HG02870 (cell line): Measurements from ENCODE around the gene AMFR.
"Not testable (repeated sequence)": the region's sequence is repeated elsewhere in the genome, so short reads cannot be mapped to it uniquely, and the experiment has no call there.

ENCODE experiments used
- ATAC-seq: cut with Tn5 transposase; IDR thresholded peaks from one replicate; pipeline ENCODE4 v1.9.1; 2021; ENCODE audit warnings: mild to moderate bottlenecking, moderate library complexity; ENCODE audit not compliant: unreplicated experiment

AMFR gene

DNA sequence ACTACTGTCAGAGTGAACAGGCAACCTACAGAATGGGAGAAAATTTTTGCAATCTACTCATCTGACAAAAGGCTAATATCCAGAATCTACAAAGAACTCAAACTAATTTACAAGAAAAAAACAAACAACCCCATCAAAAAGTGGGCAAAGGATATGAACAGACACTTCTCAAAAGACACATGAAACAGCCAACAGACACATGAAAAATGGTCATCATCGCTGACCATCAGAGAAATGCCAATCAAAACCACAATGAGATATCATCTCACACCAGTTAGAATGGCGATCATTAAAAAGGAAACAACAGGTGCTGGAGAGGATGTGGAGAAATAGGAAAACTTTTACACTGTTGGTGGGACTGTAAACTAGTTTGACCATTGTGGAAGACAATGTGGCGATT lies 28.6 kb downstream of the AMFR start:
- ATAC-seq = not testable (repeated sequence)

DNA sequence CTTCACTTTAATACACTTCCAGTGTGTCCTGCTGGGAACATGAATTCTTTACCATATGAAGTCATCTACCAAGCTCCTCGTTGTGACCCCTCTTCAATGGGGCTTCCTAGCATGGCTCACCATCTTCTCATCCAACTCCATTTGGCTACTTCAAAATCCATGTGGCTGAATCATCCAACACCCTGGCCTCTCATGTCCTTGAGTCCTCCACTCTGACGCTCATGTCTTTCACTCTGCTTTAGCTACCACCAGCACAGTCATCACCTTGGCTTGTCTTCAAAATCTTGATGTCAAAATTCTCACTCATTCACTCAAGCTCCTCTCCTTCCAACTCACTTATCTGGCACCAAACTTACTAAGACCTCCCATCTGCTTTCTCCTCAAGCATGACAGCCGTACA lies 35.8 kb downstream of the AMFR start:
- ATAC-seq = no peak

DNA sequence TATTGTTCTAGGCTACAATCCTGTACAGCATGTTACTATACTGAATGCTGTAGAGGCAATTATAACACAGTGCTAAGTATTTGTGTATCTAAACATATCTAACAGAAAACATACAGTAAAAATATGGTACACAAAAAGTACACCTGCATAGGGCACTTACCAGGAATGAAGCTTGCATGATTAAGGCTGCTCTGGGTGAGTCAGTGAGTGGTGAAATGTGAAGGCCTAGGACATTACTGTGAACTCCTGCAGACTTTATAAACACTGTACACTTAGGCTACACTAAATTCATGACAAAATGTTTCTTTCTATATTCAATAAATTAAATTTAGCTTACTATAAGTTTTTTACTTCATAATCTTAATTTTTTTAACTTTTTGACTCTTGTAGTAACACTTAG lies 37.1 kb downstream of the AMFR start:
- no peak for ATAC-seq

DNA sequence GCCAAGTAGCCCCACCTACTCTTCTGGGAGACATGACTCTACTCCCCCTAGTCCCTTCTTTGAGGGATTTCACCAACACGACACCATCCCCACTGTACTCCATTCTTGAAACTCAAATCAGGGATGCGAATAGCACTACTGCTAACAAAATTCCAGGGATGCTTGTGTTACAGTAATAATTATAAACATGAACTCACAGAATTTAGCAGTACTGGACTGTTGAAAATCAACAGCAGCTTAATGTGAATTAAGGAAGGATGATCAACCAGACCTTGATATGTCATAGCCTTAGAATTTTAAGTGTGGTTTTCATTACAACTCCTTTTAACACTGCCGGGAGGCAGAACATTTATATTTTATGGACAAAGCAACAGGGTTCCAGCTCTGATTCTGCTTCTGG lies 37.9 kb downstream of the AMFR start:
- ATAC-seq = no peak

DNA sequence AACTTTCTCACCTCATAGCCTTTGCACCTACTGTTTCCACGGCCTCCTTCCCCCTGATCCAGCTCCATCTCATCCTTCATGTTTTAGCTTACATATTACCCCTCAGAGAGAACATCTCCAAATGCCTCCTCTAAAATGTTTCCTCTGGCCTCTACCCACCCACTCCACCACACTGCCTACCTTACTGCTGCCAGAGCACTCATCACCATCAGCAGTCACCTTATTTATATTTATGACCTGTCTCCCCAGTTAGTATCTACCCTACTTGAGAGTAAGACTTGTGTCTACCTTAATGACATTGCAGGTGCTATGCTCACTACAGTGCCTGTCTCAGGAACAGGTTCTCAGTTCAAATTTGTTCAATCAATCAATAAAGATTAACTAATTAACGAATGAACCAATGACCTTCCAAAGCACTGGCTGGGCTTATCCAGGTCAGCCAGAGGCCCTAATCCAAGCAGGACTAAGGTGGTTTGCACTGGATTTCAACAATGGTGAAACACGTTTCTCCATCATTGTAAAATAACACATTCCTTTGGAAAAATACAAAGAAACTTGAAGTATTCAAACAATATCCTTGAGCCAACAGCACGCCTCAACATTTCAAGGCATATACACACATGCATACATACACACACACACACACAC lies 41.1 kb downstream of the AMFR start:
- ATAC-seq = no peak

DNA sequence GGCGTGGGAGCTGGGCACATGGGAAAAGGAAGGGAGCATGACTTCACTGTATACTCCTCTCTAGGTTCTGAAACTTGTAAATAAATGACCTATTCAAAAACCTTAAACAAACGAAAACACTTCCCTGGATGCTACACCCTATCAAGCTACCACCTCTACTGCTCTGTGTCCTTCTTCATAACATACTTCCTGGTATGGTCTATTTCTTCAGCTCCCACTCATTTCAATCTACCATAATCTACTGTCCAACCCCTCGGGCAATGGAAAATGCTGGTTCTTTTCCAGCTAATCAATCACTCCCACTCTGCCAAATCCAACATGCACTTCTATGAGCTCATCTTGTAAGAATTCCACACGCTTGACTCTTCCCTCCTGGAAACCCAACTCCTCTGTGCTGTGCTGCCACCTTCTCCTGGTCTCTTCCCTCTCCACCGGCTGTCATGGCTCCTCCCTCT lies 42.4 kb downstream of the AMFR start:
- ATAC-seq = no peak

DNA sequence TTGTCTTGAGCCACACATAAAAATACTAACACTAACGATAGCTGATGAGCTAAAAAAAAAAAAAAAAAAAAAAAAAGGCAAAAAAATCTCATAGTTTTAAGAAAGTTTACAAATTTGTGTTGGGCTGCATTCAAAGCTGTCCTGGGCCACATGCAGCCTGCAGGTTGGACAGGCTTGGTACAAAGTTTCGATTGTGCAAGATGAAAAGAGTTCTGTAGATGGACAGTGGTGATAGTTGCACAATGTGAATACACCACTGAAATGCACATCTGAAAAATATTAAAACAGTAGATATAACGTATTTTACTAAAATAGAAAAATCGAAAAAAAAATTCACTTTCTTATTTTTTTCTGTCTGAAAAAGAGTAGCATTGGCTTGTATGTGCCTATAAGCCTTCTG lies 42.9 kb downstream of the AMFR start:
- no peak for ATAC-seq

DNA sequence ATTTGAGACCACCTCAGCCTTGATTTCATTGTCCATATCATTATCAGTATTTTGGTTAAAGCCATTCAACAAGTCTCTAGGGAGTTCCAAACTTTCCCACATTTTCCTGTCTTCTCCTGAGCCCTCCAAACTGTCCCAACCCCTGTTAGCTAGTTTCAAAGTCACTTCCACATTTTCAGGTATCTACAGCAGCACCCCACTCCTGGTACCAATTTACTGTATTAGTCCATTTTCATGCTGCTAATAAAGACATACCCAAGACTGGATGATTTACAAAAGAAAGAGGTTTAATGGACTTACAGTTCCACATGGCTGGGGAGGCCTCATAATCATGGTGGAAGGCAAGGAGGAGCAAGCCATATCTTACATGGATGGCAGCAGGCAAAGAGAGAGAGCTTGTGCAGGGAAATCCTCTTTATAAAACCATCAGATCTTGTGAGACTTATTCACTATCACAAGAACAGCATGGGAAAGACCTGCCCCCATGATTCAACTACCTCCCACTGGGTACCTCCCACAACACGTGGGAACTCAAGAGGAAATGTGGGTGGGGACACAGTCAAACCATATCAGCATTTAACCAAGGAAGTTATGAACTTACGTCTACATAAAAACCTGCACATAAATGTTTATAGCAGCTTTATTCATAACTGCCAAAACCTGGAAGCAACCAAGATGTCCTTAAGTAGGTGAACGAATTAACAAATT lies 44.4 kb downstream of the AMFR start:
- not testable (repeated sequence) for ATAC-seq

DNA sequence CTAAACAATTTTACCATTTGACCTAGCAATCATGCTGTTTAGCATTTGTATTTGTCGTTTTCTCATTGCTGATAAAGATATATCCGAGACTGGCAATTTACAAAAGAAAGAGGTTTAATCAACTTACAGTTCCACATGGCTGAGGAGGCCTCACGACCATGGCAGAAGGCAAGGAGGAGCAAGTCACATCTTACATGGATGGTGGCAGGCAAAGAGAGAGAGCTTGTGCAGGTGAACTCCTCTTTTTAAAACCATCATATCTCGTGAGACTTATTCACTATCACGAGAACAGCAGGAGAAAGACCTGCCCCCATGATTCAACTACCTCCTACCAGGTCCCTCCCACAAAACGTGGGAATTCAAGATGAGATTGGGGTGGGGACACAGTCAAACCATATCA lies 46.3 kb downstream of the AMFR start:
- ATAC-seq = not testable (repeated sequence)

DNA sequence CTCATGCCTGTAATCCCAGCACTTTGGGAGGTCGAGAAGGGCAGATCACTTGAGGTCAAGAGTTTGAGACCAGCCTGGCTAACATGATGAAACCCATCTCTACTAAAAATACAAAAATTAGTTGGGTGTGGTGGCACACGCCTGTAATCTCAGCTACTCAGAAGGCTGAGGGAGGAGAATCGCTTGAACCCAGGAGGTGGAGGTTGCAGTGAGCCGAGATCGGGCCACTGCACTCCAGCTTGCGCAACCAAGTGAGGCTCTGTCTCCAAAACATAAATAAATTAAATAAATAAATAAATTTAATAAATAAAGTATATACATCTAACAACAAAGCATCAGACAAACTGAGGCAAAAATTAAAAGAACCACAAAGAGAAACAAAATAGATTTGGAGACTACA lies 49.6 kb downstream of the AMFR start:
- ATAC-seq = not testable (repeated sequence)

DNA sequence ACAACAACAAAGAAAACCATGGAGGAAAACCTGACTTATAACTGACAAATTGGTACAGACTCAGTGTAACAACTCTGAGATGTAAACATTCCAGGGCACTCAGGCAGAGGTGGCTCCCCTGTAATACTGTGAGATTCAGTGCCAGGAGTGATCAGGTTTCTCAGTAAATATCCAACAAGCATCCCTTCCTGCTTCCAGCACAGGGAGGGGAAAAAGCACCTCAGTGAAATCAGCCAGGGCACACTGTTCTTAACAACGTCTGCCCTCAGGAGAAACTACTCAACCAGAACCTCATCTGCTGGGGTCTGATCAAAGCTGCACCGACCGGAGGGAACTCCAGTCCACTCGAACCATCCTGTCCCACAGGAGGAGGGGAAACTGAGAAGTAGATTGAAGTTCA lies 52.3 kb downstream of the AMFR start:
- no peak for ATAC-seq

DNA sequence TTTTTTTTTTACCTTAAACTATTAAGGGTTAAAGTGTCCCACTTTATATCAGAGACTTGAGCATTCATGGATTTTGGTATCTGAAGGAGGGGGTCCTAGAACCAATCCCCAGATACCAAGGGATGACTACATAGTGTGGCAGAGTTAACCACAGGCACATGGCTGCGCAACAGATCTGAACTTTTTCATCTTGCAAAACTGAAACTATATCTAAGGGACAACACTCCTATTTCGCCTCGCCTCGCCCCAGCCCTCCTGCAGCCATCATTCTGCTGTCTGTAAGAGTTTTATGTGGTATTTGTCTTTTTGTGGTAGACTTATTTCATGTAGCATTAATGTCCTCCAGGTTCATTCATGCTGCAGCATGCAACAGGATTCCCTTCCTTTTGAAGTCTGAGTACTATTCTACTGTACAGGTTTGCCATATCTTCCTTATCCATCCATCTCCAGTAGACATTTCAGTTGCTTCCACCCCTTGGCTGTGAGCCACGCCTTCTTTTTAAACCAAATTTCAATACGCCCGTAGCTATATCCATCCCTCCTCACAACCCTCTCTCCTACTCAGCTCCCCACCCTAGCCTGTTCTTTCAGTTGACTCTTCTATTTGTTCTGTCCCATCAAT lies 53.2 kb downstream of the AMFR start:
- ATAC-seq = no peak

DNA sequence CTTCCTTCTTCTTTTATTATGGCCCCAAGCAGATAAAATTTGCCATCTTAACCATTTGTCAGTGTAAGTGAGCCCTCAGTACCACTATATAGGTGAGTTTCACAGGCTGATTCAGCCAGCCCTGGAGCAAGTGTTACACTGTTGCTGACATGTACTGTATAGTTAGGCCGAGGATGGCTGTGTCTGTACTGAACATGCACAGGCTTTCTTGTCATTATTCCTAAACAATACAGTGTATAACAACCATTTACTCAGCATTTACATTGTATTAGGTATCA lies 53.7 kb downstream of the AMFR start:
- ATAC-seq = no peak

DNA sequence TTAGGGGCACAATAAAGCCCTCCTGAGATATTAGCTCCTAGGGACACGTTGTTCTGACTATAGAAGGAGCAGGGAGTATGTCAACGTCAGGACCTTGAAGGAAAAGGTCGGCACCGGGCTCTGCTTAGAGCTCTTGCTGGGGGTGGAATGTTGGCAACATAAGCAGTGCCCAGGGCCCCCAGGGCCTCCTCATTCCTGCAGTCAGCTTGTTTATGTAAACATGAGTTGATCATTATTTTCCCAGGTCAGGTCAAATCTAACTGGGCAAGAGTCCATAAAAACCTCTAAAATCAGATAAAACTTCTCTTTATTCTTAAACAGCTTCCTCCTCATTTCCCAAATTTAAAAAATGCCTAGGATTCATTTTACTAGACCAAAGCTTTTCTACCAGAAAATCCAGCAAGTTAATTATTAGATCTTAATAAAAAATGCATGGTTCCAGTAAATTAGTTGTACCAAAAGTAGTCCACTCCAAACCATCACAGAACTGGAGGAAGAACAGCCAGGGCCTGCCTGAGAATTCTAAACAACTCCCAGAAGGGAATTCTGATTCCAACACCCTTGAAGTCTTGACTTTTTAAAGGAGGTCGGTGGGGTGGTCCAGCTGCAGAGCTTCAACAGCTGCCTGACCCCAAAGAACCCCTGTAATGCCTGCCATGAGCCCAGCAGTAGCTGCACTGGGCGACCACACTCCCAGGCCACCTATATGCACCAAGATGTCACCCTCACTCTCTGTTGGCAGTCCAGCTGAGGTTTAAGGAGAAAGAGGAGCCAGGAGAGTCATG lies 54.3 kb downstream of the AMFR start:
- ATAC-seq = no peak

DNA sequence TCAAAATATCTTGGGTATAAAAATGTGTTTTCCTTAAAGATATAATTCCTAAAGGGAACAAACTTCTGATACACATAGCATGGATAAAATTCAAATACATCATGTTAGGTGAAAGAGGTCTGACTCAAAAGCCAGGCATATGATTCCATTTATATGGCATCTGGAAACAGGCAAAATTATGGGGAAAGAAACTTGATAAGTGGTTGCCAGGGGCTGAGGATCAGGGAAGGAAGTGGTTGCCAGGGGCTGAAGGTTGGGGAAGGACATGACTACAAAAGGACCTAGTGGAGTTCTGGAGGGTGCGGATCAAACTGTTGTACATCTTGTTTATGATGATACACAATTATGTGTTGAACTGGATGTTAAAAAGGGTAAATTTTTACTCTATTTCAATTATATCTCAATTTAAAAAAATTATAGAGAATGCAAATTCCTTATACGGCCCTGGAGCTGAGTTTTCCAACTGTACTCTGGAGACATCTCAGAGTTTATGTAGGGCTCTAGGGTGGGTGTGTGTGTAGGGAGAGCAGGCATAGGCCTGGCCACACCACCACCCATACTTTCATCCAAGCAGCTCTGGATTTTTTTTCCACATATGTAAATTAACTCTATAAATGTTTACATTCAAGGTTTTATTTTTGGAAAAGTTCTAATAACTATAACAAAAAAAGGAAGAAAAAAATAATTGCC lies 55.0 kb downstream of the AMFR start:
- ATAC-seq = no peak

DNA sequence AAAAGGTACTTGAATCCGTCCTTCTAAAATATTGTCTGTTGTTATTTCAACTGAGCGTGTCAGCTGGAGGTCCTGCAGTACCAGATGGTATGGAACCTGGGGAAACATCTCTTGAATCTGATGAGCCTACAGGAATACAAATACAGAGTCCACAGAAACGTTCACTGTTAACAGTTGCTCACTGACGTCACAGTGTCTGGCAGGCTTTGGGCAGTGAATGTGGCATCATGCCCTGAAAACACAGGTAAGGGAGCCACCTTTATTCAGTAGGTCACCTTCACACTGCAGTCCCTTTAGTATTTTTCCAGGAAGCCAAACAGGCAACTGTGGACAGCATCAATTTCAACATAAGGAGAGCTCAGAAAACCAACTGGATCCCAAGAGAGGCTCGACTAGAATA lies 56.1 kb downstream of the AMFR start:
- no peak for ATAC-seq

DNA sequence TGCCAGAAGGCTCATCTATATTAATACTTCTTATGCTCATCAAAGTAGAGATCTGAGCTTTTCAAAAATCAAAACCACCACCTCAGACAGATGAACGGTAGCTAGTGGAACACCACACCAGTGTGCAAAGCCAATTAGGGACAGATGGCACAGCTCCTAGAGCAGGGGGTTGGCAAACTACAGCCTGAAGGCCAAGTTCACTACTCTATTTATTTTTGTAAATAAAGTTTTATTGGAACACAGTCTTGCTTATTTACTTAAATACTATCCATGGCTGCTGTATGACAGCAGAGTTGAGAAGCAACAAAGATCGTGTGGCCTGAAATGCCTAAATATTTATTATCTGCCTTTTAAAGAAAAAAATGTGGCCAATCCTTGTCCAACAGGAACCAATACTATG lies 56.8 kb downstream of the AMFR start:
- ATAC-seq = no peak

DNA sequence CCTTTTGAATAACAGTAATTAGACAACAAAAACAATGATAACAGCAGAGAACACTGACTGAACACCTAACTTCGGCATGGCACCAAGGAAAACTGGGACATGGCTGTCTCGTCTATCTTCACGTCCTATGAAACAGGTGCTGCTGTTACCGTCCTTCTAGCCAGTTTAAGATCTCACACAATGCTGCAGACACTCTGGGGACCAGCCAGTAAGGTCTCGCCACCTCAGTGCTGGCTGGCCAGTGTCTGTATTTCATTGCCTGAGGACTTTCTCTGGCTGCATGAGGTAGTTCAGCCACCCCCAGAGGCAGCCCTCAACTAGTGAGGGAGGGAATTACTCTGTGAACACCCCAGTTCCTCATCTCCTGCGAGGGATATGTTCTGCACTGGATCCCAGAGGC lies 57.6 kb downstream of the AMFR start:
- ATAC-seq = no peak

DNA sequence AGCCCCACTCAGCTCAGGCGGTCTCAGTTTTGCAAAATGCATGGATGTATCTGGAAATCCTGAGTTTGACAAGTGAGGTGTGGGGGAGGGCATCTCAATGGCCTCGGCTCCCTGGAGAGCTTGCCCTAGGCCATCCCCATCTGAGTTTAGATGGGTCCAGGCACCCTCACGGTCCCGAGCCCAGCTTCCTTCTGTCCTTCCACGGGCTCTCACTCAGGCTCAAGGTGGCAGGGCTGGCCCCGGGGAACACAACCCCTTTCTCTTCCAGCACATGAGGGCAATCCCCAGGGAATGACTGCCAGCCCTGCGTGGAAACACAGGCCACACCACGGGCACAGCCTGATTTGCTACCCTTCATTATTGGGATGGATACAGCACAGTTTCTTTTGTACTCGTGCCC lies 58.4 kb downstream of the AMFR start:
- ATAC-seq = no peak

DNA sequence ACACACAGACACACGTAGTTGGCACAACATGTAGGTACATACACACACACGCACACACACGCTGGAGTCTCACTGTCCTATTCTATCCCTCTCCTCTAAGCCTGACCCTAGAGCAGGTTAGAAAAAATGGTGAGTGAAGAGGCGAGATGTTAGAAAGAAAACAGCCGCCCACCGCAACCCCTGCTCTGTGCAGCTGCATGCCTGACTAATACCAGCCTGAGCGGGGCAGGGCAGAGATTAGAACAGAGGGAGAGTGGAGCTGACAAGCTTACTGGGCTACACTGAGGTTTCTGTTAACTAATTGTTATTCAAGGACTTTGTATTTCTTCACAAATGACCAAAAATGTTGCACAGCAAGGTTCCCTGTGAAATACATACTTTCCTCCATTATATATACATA lies 59.8 kb downstream of the AMFR start:
- no peak for ATAC-seq

DNA sequence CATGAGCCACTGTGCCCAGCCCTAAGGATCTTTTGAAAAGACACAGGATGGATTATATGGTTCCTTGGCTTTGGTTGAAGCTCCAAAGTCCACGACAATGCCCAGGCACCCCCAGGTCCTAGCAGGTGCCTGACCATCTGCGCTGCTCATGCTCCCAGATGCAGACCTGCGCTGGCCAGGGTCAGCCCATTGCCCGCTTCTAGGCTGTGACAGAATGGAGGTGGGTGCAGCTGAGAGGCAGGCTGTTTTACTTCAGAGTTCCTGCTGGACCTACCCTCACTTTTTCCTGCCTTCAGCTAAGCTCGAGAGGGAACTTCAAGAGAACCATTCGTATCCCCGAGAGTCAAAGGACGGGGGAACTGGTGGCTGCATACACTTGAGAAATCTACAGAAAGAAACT lies 60.5 kb downstream of the AMFR start:
- no peak for ATAC-seq
